Lower lobe of right lung (tissue), 2 donors: Measurements from ENCODE around the gene CMKLR1. TPM values are rescaled to one million over a fixed set of nuclear protein-coding genes. Genes with fewer than 3 reads are reported as not detected.

Experiments used
- ATAC-seq, 2 donors: fragments of 200-7000 bp; cut with Tn5 transposase; one replicate each; pipeline ENCODE4 v1.9.1; 2020 to 2022; ENCODE audit warnings: mild to moderate bottlenecking in 2 of 2, moderate library complexity in 2 of 2
- DNase-seq: peaks from one replicate; pipeline ENCODE4 v3.0.0-alpha.2; 2020
- H3K27ac ChIP-seq: fragments of 200-600 bp; one replicate; pipeline ENCODE4 v1.8.0; 2022
- H3K27me3 ChIP-seq: fragments of 200-600 bp; one replicate; pipeline ENCODE4 v1.8.0; 2022; ENCODE audit warnings: low read depth
- H3K36me3 ChIP-seq: fragments of 200-600 bp; one replicate; pipeline ENCODE4 v1.8.0; 2022; ENCODE audit warnings: mild to moderate bottlenecking
- H3K4me1 ChIP-seq: fragments of 200-600 bp; one replicate; pipeline ENCODE4 v1.8.0; 2022
- H3K4me3 ChIP-seq: fragments of 200-600 bp; one replicate; pipeline ENCODE4 v1.8.0; 2022; ENCODE audit warnings: mild to moderate bottlenecking
- H3K9me3 ChIP-seq: fragments of 200-600 bp; one replicate; pipeline ENCODE4 v1.8.0; 2022
- intact Hi-C: fragments of 100-400 bp; cut with DNase I; formaldehyde crosslinking; loops from one replicate; pipeline ENCODE4 v1.11.0; 2022
- total RNA-seq: library from RNA; stranded (reverse); fragmentation: NEBNext Ultra II Directional; extraction: Animal tissue kit (Norgen Biotek cat#: 25700); gene quantifications from one replicate; pipeline ENCODE4 v1.2.1, GENCODE V29; 2021
- TF ChIP-seq, protein P1 (sequence below): fragments of 200-600 bp; IDR thresholded peaks from one replicate; pipeline ENCODE4 v1.8.0; 2022; ENCODE audit warnings: antibody characterized with exemption, mild to moderate bottlenecking
- donor health status: DM: no; HTN: yes; CAD: no; lungs with severe emphysema.

Gene CMKLR1
- total RNA-seq, 1 donor from 2014 or later, result 25.6 TPM

DNA sequence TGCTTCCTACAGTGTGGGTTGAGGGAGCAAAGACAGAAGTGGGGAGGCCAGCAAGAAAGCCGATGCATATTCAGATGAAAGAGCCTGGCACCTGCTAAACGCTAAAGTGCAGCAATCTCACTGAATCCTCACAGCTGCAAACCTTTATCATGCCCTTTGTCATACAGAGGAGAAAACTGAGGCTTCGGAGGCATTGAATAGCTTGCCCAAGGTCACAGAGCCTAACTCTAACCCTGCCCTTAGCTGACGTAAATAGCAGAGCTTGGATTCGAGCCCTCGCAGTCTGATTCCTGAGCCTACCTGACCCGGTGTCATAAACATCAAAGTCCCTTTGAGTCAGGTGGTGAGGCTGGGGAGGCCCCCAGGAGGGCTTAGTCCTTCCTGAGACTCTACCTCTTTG, 54.9 kb downstream of the CMKLR1 start:
- ATAC-seq, result no peak
- H3K9me3 ChIP-seq, result no peaks in the 10 kb centered on the region
- no peaks in the 10 kb centered on the region for H3K36me3 ChIP-seq
- H3K27me3 ChIP-seq, result no peaks in the 10 kb centered on the region
- TF ChIP-seq, protein P1, sequence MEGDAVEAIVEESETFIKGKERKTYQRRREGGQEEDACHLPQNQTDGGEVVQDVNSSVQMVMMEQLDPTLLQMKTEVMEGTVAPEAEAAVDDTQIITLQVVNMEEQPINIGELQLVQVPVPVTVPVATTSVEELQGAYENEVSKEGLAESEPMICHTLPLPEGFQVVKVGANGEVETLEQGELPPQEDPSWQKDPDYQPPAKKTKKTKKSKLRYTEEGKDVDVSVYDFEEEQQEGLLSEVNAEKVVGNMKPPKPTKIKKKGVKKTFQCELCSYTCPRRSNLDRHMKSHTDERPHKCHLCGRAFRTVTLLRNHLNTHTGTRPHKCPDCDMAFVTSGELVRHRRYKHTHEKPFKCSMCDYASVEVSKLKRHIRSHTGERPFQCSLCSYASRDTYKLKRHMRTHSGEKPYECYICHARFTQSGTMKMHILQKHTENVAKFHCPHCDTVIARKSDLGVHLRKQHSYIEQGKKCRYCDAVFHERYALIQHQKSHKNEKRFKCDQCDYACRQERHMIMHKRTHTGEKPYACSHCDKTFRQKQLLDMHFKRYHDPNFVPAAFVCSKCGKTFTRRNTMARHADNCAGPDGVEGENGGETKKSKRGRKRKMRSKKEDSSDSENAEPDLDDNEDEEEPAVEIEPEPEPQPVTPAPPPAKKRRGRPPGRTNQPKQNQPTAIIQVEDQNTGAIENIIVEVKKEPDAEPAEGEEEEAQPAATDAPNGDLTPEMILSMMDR, result no peak
- intact Hi-C loops, result no loop called here
- H3K4me1 ChIP-seq, result peaks cover 25% of the 10 kb centered on the region
- DNase-seq, result no peak
- H3K4me3 ChIP-seq, result no peak overlapping the region
- H3K27ac ChIP-seq, result no peak overlapping the region

DNA sequence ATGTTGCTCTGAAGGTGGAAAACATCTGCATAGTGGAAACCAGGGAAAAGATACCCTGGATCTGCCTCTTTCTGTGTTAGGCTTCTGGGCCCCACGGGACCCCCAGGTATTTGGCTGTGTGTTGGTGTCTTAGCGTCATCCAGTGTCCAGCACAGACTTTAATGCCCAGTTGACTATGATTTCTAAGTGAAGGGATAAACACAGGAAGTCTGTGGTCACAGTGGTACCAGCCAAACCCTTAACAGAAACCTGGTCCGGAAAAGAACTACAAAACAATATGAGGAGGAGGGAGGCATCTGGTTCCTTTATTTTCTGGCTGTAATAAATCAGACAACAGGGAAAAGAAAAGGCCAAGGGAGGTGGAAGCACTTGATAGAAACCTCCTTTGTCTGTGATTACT, 56.4 kb downstream of the CMKLR1 start:
- H3K27me3 ChIP-seq, result no peaks in the 10 kb centered on the region
- no peaks in the 10 kb centered on the region for H3K36me3 ChIP-seq
- TF ChIP-seq, protein P1, result no peak
- peaks cover 16% of the 10 kb centered on the region for H3K4me1 ChIP-seq
- H3K9me3 ChIP-seq, result no peaks in the 10 kb centered on the region
- DNase-seq (no peak), ATAC-seq (no peak)
- intact Hi-C loops, result no loop called here
- no peak overlapping the region for H3K4me3 ChIP-seq
- no peak overlapping the region for H3K27ac ChIP-seq

DNA sequence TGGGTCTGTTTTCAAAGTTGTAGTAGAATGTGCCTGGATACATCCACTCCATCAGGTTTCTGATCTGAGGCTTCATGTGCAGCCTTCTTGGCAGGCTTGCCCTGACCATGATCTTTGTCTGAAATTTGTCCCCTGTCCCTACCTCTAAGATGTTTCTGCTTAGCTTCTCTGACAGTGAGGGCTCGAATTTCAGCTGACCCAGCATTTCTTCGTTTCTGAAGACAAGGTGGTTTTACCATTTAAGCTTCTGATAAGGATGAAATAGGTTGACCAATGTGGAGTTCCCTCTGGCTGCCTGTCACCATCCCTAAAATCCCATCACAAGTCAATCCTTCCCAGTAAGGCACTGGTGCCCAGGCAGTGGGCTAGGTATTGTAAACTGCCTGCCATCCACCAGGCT, 57.0 kb downstream of the CMKLR1 start:
- TF ChIP-seq, protein P1, result no peak
- H3K4me3 ChIP-seq, result no peak overlapping the region
- H3K4me1 ChIP-seq, result peaks cover 16% of the 10 kb centered on the region
- intact Hi-C loops, result no loop called here
- DNase-seq (no peak), ATAC-seq (no peak)
- no peak overlapping the region for H3K27ac ChIP-seq
- H3K36me3 ChIP-seq, result no peaks in the 10 kb centered on the region
- no peaks in the 10 kb centered on the region for H3K9me3 ChIP-seq
- no peaks in the 10 kb centered on the region for H3K27me3 ChIP-seq

DNA sequence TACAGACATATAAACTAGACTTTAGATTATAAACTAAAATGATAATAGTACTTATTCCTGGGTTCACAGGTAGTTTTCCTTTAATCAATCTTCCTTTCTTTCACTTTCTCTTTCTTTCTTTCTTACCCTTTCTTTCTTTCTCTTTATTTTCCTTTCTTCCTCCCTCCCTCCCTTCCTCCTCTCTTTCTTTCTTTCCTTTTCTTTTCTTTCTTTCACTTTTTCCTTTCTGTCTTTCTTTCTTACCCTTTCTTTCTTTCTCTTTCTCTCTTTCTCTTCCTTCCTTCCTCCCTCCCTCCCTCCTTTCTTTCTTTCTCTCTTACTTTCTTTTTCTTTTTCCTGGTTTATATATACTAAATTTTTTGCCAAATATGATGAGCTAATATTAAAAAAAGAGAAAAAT, 61.5 kb downstream of the CMKLR1 start:
- no peak overlapping the region for H3K4me3 ChIP-seq
- TF ChIP-seq, protein P1, result no peak
- intact Hi-C loops, result no loop called here
- DNase-seq (no peak), ATAC-seq (no peak)
- H3K27me3 ChIP-seq, result no peaks in the 10 kb centered on the region
- no peaks in the 10 kb centered on the region for H3K9me3 ChIP-seq
- no peaks in the 10 kb centered on the region for H3K36me3 ChIP-seq
- no peak overlapping the region for H3K27ac ChIP-seq
- H3K4me1 ChIP-seq, result peaks cover 6% of the 10 kb centered on the region

DNA sequence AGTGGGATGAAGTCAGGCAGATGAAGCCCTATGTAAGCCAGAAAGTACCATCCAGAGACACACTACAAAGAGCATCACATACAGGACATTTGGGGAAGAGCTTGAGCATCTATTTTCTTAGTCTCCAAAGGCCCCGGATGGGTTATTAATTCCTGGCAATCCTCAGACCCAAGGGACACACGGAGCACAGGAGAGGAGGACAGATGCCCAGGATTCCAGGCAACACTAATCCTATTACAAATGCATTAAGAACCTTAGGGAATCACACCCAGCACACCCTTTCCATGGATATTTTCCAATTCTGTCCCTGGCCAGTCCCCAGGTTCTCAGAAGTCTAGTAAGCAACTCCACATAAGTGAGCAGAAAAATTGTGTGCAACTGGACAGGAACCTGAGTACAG, 65.9 kb downstream of the CMKLR1 start:
- intact Hi-C loops, result no loop called here
- no peak overlapping the region for H3K27ac ChIP-seq
- H3K4me1 ChIP-seq, result peaks cover 9% of the 10 kb centered on the region
- ATAC-seq (no peak), DNase-seq (no peak)
- H3K27me3 ChIP-seq, result no peaks in the 10 kb centered on the region
- TF ChIP-seq, protein P1, result no peak
- H3K4me3 ChIP-seq, result no peak overlapping the region
- H3K36me3 ChIP-seq, result no peaks in the 10 kb centered on the region
- H3K9me3 ChIP-seq, result no peaks in the 10 kb centered on the region
